HepG2 (cell line): ENCODE data around the gene SYNGR2. TPM values are rescaled to one million over a fixed set of nuclear protein-coding genes. Genes with fewer than 3 reads are reported as not detected.

Experiments used
- AGO2 ChIP-seq: fragments of 200-400 bp; formaldehyde crosslinking; optimal IDR thresholded peaks from 2 replicates; pipeline ENCODE3; 2017; ENCODE audit warnings: mild to moderate bottlenecking, low read depth, low read length, moderate library complexity
- BORCS8-MEF2B ChIP-seq: sonication (generic); formaldehyde crosslinking; IDR thresholded peaks from 2 replicates; pipeline ENCODE4 v1.8.0; 2022; ENCODE audit warnings: mild to moderate bottlenecking, missing genetic modification reagents
- GATA4 ChIP-seq: sonication (generic); IDR thresholded peaks from 2 replicates; pipeline ENCODE4 v1.6.1; 2016; ENCODE audit warnings: antibody characterized with exemption, low read depth, borderline replicate concordance
- HMG20B ChIP-seq: conservative IDR thresholded peaks from 2 replicates; pipeline ENCODE4 v1.6.1; 2016; ENCODE audit warnings: missing genetic modification reagents, missing compliant biosample characterization
- KMT2B ChIP-seq: IDR thresholded peaks from 2 replicates; pipeline ENCODE4 v1.6.1; 2016; ENCODE audit warnings: missing genetic modification reagents, missing compliant biosample characterization
- MAFK ChIP-seq, 2 experiments: IDR thresholded peaks in 1 of 2; conservative IDR thresholded peaks in 1 of 2; 2 replicates each; pipeline ENCODE4 v1.6.1; 2011; ENCODE audit warnings: improper control_type of control experiment in 2 of 2, low read length in 2 of 2
- MXI1 ChIP-seq: IDR thresholded peaks from 3 replicates; pipeline ENCODE4 v1.6.1; 2012; ENCODE audit warnings: low read depth, low read length, inconsistent platforms, borderline replicate concordance
- ZBTB7B ChIP-seq: sonication (generic); formaldehyde crosslinking; IDR thresholded peaks from 2 replicates; pipeline ENCODE4 v1.4.0; 2020; ENCODE audit warnings: missing genetic modification reagents
- ZNF607 ChIP-seq: sonication (generic); formaldehyde crosslinking; IDR thresholded peaks from 2 replicates; pipeline ENCODE4 v1.5.1; 2020; ENCODE audit warnings: missing genetic modification reagents, mild to moderate bottlenecking, borderline replicate concordance
- ZNF614 ChIP-seq: IDR thresholded peaks from 2 replicates; pipeline ENCODE4 v1.6.1; 2018; ENCODE audit warnings: missing biosample characterization, missing genetic modification reagents, inconsistent platforms, borderline replicate concordance
- ZNF703 ChIP-seq: sonication (generic); formaldehyde crosslinking; IDR thresholded peaks from 2 replicates; pipeline ENCODE4 v1.5.1; 2020; ENCODE audit warnings: missing genetic modification reagents, mild to moderate bottlenecking, moderate library complexity, borderline replicate concordance
- ZNF709 ChIP-seq: sonication (generic); formaldehyde crosslinking; IDR thresholded peaks from 2 replicates; pipeline ENCODE4 v1.5.0; 2020; ENCODE audit warnings: mild to moderate bottlenecking, missing genetic modification reagents
- ZSCAN29 ChIP-seq: sonication (generic); formaldehyde crosslinking; conservative IDR thresholded peaks from 2 replicates; pipeline ENCODE4 v1.4.0; 2020; ENCODE audit warnings: mild to moderate bottlenecking, missing genetic modification reagents
- polyA plus RNA-seq, 8 experiments: library from polyadenylated mRNA; depleted of rRNA in 3 of 8; stranded (reverse) in 7 of 8; unstranded in 1 of 8; fragments of >200 nt; fragmentation: Illumina TruSeq in 4 of 8; extraction: Trizol in 4 of 8; gene quantifications; 2 replicates each; pipeline versions ENCODE4 v1.2.1 to v1.2.3, GENCODE V29; 2011 to 2016; ENCODE audit warnings: low read depth in 4 of 8, missing spikeins in 1 of 8, mixed read lengths in 1 of 8; ENCODE audit not compliant: insufficient read depth in 1 of 8
- total RNA-seq, 5 experiments: library from RNA; depleted of rRNA; stranded (reverse); fragments of >200 nt; fragmentation: Illumina TruSeq; extraction: Trizol; gene quantifications; 2 replicates each; pipeline ENCODE4 v1.2.3, GENCODE V29; 2016; ENCODE audit warnings: low read depth in 1 of 5
- TF ChIP-seq, protein P1 (sequence below): sonication (generic); formaldehyde crosslinking; IDR thresholded peaks from 2 replicates; pipeline ENCODE4 v1.4.0; 2020; ENCODE audit warnings: mild to moderate bottlenecking, missing genetic modification reagents
- TF ChIP-seq, protein P2 (sequence below): sonication (generic); formaldehyde crosslinking; IDR thresholded peaks from 2 replicates; pipeline ENCODE4 v1.5.0; 2020; ENCODE audit warnings: mild to moderate bottlenecking, low read depth, missing genetic modification reagents, borderline replicate concordance
- TF ChIP-seq, protein P3 (sequence below), 2 experiments: sonication (generic) in 1 of 2; formaldehyde crosslinking in 1 of 2; IDR thresholded peaks; 2 replicates each; pipeline versions ENCODE4 v1.5.1 to v1.6.1; 2011 to 2020; ENCODE audit warnings: borderline replicate concordance in 1 of 2, low read depth in 1 of 2, low read length in 1 of 2, mild to moderate bottlenecking in 1 of 2, missing genetic modification reagents in 1 of 2, moderate library complexity in 1 of 2
- TF ChIP-seq, protein P4 (sequence below): sonication (generic); formaldehyde crosslinking; IDR thresholded peaks from 2 replicates; pipeline ENCODE4 v1.8.1; 2023; ENCODE audit warnings: mild to moderate bottlenecking, missing genetic modification reagents
- TF ChIP-seq, protein P5 (sequence below): sonication (generic); formaldehyde crosslinking; IDR thresholded peaks from 2 replicates; pipeline ENCODE4 v1.8.1; 2022; ENCODE audit warnings: low read depth, mild to moderate bottlenecking, missing genetic modification reagents
- TF ChIP-seq, protein P6 (sequence below): sonication (generic); formaldehyde crosslinking; IDR thresholded peaks from 2 replicates; pipeline ENCODE4 v1.8.0; 2023; ENCODE audit warnings: mild to moderate bottlenecking, missing genetic modification reagents

Gene SYNGR2
- total and polyA plus RNA-seq, 2 of the 13 experiments (the other 11 are each of a cell fraction or from before 2014, with no cell fraction given): 46.7 to 170 TPM

DNA sequence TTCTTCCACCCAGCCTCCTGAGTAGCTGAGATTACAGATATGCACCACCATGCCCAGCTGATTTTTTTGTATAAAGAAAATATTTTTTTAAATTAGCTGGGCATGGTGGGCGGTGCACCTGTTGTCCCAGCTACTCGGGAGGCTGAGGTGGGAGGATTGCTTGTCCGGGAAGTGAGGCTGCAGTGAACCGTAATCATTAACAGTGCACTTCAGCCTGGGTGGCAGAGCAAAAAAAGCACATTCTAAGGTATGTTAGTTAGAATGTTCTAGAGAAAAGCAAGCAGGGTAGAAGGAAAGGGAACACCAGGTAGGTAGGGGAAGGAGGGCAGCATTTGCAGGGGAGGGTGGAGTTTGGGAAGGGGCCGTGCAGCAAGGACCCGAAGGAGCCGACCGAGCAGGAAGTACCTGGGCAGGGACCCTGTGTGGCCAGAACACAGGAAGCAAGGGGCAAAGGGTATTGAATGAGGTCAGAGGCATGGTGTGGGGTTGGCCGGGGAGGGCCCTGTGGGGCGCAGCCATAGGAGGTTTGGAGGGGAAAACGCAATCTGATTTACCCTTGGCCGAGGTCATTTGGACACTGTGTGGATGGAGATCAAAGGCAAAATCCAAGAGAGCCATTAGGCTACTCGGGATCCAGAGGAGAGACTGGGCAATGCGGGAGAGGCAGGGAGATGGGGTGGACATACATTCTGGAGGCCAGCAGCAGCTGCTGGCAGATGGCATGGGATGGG is 19.9 kb upstream of the SYNGR2 start (continued):
- TF ChIP-seq ZNF614 (CRISPR knock-in tag) (no peak), ZNF709 (CRISPR knock-in tag) (no peak), AGO2 (no peak), ZSCAN29 (CRISPR knock-in tag) (no peak), HMG20B (no peak), ZNF703 (no peak), KMT2B (no peak), ZNF607 (peak; percentile 68; the same call in 1 of the 2 replicates), BORCS8-MEF2B (CRISPR knock-in tag) (no peak), ZBTB7B (peak; percentile 50; the same call in 1 of the 2 replicates), GATA4 (no peak), MXI1 (no peak), MAFK (conservative IDR thresholded peaks at IDR 0.05 in 1 of 2, IDR thresholded peaks at IDR 0.05 in 1 of 2; ENCODE audit: low read length in 2 of 2) (no peak)
- TF ChIP-seq, protein P1, sequence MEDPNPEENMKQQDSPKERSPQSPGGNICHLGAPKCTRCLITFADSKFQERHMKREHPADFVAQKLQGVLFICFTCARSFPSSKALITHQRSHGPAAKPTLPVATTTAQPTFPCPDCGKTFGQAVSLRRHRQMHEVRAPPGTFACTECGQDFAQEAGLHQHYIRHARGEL (CRISPR knock-in tag): no peak
- TF ChIP-seq, protein P2, sequence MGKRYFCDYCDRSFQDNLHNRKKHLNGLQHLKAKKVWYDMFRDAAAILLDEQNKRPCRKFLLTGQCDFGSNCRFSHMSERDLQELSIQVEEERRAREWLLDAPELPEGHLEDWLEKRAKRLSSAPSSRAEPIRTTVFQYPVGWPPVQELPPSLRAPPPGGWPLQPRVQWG (CRISPR knock-in tag): no peak
- TF ChIP-seq, protein P3, sequence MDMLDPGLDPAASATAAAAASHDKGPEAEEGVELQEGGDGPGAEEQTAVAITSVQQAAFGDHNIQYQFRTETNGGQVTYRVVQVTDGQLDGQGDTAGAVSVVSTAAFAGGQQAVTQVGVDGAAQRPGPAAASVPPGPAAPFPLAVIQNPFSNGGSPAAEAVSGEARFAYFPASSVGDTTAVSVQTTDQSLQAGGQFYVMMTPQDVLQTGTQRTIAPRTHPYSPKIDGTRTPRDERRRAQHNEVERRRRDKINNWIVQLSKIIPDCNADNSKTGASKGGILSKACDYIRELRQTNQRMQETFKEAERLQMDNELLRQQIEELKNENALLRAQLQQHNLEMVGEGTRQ (IDR thresholded peaks at IDR 0.05; ENCODE audit: low read depth, low read length): no peak
- TF ChIP-seq, protein P3 (CRISPR knock-in tag; IDR thresholded peaks at IDR 0.05; ENCODE audit: borderline replicate concordance): no peak
- TF ChIP-seq, protein P4, sequence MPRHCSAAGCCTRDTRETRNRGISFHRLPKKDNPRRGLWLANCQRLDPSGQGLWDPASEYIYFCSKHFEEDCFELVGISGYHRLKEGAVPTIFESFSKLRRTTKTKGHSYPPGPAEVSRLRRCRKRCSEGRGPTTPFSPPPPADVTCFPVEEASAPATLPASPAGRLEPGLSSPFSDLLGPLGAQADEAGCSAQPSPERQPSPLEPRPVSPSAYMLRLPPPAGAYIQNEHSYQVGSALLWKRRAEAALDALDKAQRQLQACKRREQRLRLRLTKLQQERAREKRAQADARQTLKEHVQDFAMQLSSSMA (CRISPR knock-in tag): no peak
- TF ChIP-seq, protein P5, sequence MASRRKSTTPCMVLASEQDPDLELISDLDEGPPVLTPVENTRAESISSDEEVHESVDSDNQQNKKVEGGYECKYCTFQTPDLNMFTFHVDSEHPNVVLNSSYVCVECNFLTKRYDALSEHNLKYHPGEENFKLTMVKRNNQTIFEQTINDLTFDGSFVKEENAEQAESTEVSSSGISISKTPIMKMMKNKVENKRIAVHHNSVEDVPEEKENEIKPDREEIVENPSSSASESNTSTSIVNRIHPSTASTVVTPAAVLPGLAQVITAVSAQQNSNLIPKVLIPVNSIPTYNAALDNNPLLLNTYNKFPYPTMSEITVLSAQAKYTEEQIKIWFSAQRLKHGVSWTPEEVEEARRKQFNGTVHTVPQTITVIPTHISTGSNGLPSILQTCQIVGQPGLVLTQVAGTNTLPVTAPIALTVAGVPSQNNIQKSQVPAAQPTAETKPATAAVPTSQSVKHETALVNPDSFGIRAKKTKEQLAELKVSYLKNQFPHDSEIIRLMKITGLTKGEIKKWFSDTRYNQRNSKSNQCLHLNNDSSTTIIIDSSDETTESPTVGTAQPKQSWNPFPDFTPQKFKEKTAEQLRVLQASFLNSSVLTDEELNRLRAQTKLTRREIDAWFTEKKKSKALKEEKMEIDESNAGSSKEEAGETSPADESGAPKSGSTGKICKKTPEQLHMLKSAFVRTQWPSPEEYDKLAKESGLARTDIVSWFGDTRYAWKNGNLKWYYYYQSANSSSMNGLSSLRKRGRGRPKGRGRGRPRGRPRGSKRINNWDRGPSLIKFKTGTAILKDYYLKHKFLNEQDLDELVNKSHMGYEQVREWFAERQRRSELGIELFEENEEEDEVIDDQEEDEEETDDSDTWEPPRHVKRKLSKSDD (CRISPR knock-in tag): no peak
- TF ChIP-seq, protein P6, sequence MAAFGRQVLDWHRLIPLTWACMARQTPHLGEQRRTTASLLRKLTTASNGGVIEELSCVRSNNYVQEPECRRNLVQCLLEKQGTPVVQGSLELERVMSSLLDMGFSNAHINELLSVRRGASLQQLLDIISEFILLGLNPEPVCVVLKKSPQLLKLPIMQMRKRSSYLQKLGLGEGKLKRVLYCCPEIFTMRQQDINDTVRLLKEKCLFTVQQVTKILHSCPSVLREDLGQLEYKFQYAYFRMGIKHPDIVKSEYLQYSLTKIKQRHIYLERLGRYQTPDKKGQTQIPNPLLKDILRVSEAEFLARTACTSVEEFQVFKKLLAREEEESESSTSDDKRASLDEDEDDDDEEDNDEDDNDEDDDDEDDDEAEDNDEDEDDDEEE (CRISPR knock-in tag): no peak
